ENCODE results near the gene DNAH7. TPM values are rescaled to one million over a fixed set of nuclear protein-coding genes. Genes with fewer than 3 reads are reported as not detected.

Gene DNAH7
- total and polyA plus RNA-seq, 9 of the 15 experiments (the other 6 are each of a cell fraction or from before 2014, with no cell fraction given): 0.03 to 0.42 (median 0.18) TPM

GRCh38 chr2:196103626-196104025, 35.0 kb upstream of the DNAH7 start:
- ATAC-seq (no peak), DNase-seq (ENCODE audit: extremely low read depth in 1 of 4, low spot score in 3 of 4) (no peak), FAIRE-seq (no peak)
- Histone ChIP-seq H3K36me3 (ENCODE audit: control insufficient read depth, insufficient read depth, low read length) (no peaks in the 10 kb centered on the region), H4K20me1 (replicated peaks; ENCODE audit: control insufficient read depth, insufficient read depth, low read length) (no peaks in the 10 kb centered on the region), H3K9ac (ENCODE audit: insufficient read depth in 1 of 2, low read depth in 2 of 2, low read length in 2 of 2) (no peak overlapping the region), H3K79me2 (ENCODE audit: control insufficient read depth, insufficient read depth, low read length) (no peaks in the 10 kb centered on the region), H2AFZ (ENCODE audit: low read depth, low read length) (no peak overlapping the region), H3K9me1 (ENCODE audit: control insufficient read depth, insufficient read depth, low read length) (no peaks in the 10 kb centered on the region), H3K9me3 (replicated peaks; ENCODE audit: control insufficient read depth, insufficient read depth, low read depth, low read length) (peaks cover 2% of the 10 kb centered on the region; the same call in 1 of the 2 replicates), H3K27ac (ENCODE audit: extremely low read depth, low read depth, low read length) (no peak overlapping the region), H3K4me1 (replicated peaks in 1 of 2; ENCODE audit: control insufficient read depth in 2 of 2, insufficient read depth in 2 of 2, low read length in 2 of 2) (peaks cover 0 to 16% of the 10 kb centered on the region in 2 experiments; a peak in 3 of 5 replicates), H3K4me2 (ENCODE audit: insufficient read depth, low read length) (no peak overlapping the region), H3K27me3 (ENCODE audit: control insufficient read depth in 2 of 2, insufficient read depth in 2 of 2, low read length in 2 of 2) (no peaks in the 10 kb centered on the region), H3K4me3 (no peak overlapping the region)
- intact Hi-C loops (cut with micrococcal nuclease): no loop called here
- no TSS peak for BruUV-seq (replicated peaks)
- ChIA-PET CTCF (ENCODE audit: low intra/inter-chr PET ratio) (no interaction called here), POLR2A (no interaction called here)
- TF ChIP-seq IFI16 (CRISPR knock-in tag; IDR thresholded peaks at IDR 0.05) (no peak), RBM25 (IDR thresholded peaks at IDR 0.05; ENCODE audit: low read depth, low read length, severe bottlenecking) (peak; percentile 1)
- WGBS (ENCODE audit: insufficient coverage, low coverage, missing lambda C conversion rate): 100% methylated on average over 2 of the region's 2 CpGs
- in situ Hi-C loops (cut with MboI): no loop called here

- H3K79me2 ChIP-seq (ENCODE audit: control insufficient read depth, insufficient read depth, low read length): no peaks in the 10 kb centered on the region
- H3K4me2 ChIP-seq (ENCODE audit: insufficient read depth, low read length): peak overlapping the region; percentile 28; the same call in 1 of the 2 replicates
- peaks cover 0 to 22% of the 10 kb centered on the region in 2 experiments; a peak in 4 of 5 replicates for H3K4me1 ChIP-seq (replicated peaks in 1 of 2; ENCODE audit: control insufficient read depth in 2 of 2, insufficient read depth in 2 of 2, low read length in 2 of 2)
- H3K4me3 ChIP-seq: no peak overlapping the region
- intact Hi-C loops (cut with micrococcal nuclease): loop anchor here (1.0 kb wide), 1 partner anchor 33 kb away; the partner anchor contains the start of gene DNAH7
- in situ Hi-C loops (cut with MboI): no loop called here
- H3K36me3 ChIP-seq (ENCODE audit: control insufficient read depth, insufficient read depth, low read length): no peaks in the 10 kb centered on the region
- WGBS (ENCODE audit: insufficient coverage, low coverage, missing lambda C conversion rate): 2% methylated on average over 6 of the region's 6 CpGs
- H3K9me1 ChIP-seq (ENCODE audit: control insufficient read depth, insufficient read depth, low read length): no peaks in the 10 kb centered on the region
- DNase-seq (ENCODE audit: extremely low read depth in 1 of 4, low spot score in 3 of 4): peak; percentile 21 to 78 (median 46)
- POLR2A ChIA-PET: interaction anchor here (0.9 kb wide), 1 partner anchor 12 kb away, joined by 4 read pairs; no protein-coding TSS in a partner anchor
- no TSS peak for BruUV-seq (replicated peaks)
- ATAC-seq: peak; percentile 92
- peak; percentile 94 for FAIRE-seq
- H3K9ac ChIP-seq (ENCODE audit: insufficient read depth in 1 of 2, low read depth in 2 of 2, low read length in 2 of 2): 0 out of 4 replicates have a peak overlapping the region, but pooled peaks of 1 of the 2 experiments have one; percentile 11
- CTCF ChIA-PET (ENCODE audit: low intra/inter-chr PET ratio): no interaction called here
- H3K9me3 ChIP-seq (replicated peaks; ENCODE audit: control insufficient read depth, insufficient read depth, low read depth, low read length): peaks cover 2% of the 10 kb centered on the region; the same call in 1 of the 2 replicates
- H3K27ac ChIP-seq (ENCODE audit: extremely low read depth, low read depth, low read length): peak overlapping the region; percentile 47
- peak overlapping the region; percentile 63 for H2AFZ ChIP-seq (ENCODE audit: low read depth, low read length)
- no peaks in the 10 kb centered on the region for H3K27me3 ChIP-seq (ENCODE audit: control insufficient read depth in 2 of 2, insufficient read depth in 2 of 2, low read length in 2 of 2)
- no peaks in the 10 kb centered on the region for H4K20me1 ChIP-seq (replicated peaks; ENCODE audit: control insufficient read depth, insufficient read depth, low read length)
- TF ChIP-seq SMARCC2 (IDR thresholded peaks at IDR 0.05; ENCODE audit: low read depth) (0 out of 2 replicates have a peak, but pooled peaks have one; percentile 40), ZNF143 (CRISPR knock-in tag; IDR thresholded peaks at IDR 0.05) (no peak), PTBP1 (IDR thresholded peaks at IDR 0.05; ENCODE audit: low read depth, low read length) (no peak), MYNN (IDR thresholded peaks at IDR 0.05) (no peak), MYNN (CRISPR knock-in tag; IDR thresholded peaks at IDR 0.05) (no peak), NRF1 (conservative IDR thresholded peaks at IDR 0.05 in 1 of 2, IDR thresholded peaks at IDR 0.05 in 1 of 2) (0 out of 4 replicates have a peak, but pooled peaks of 1 of the 2 experiments have one; percentile 27), HSF4 (CRISPR knock-in tag; IDR thresholded peaks at IDR 0.05; ENCODE audit: borderline replicate concordance) (no peak), SNAPC5 (CRISPR knock-in tag; IDR thresholded peaks at IDR 0.05) (no peak), HNRNPK (IDR thresholded peaks at IDR 0.05; ENCODE audit: low read depth, low read length, poor library complexity, severe bottlenecking) (no peak), ZNF445 (CRISPR knock-in tag; IDR thresholded peaks at IDR 0.05; ENCODE audit: low read depth) (no peak), BHLHE40 (IDR thresholded peaks at IDR 0.05; ENCODE audit: low read length) (peak; percentile 81), HIVEP1 (CRISPR knock-in tag; IDR thresholded peaks at IDR 0.05) (no peak), ZNF280B (CRISPR knock-in tag; IDR thresholded peaks at IDR 0.05) (no peak)
Measured at GRCh38 chr2:196101325-196101991, 32.8 kb upstream of the DNAH7 start.

Measured in K562 (cell line).